ENCODE data around the gene FCER2. TPM values are rescaled to one million over a fixed set of nuclear protein-coding genes. Genes with fewer than 3 reads are reported as not detected.

The FCER2 gene
- total RNA-seq, 1 donor from 2014 or later: 0.30 TPM

DNA sequence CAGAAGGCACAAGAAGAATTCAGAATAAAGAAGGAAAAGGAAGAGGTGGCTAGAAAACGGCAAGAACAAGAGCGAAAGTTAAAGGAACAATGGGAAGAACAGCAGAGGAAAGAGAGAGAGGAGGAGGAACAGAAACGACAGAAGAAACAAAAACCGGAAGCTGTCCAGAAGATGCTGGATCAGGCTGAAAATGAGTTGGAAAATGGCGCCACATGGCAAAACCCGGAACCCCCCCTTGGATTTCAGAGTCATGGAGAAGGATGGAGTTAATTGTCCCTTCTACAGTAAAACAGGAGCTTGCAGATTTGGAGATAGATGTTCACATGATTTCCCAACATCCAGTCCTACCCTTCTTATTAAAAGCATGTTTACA, 38.7 kb upstream of the FCER2 start:
- intact Hi-C loops (cut with micrococcal nuclease): no loop called here

GRCh38 chr19:7739801-7740681, 38.1 kb upstream of the FCER2 start:
- Histone ChIP-seq H3K36me3 (no peaks in the 10 kb centered on the region), H3K27me3 (ENCODE audit: low read depth) (peaks cover 33% of the 10 kb centered on the region), H3K9me3 (replicated peaks) (no peaks in the 10 kb centered on the region), H3K27ac (replicated peaks) (peak overlapping the region; percentile 19), H3K4me1 (no peaks in the 10 kb centered on the region), H3K4me3 (no peak overlapping the region)
- DNase-seq: no peak
- TF ChIP-seq, protein P1, sequence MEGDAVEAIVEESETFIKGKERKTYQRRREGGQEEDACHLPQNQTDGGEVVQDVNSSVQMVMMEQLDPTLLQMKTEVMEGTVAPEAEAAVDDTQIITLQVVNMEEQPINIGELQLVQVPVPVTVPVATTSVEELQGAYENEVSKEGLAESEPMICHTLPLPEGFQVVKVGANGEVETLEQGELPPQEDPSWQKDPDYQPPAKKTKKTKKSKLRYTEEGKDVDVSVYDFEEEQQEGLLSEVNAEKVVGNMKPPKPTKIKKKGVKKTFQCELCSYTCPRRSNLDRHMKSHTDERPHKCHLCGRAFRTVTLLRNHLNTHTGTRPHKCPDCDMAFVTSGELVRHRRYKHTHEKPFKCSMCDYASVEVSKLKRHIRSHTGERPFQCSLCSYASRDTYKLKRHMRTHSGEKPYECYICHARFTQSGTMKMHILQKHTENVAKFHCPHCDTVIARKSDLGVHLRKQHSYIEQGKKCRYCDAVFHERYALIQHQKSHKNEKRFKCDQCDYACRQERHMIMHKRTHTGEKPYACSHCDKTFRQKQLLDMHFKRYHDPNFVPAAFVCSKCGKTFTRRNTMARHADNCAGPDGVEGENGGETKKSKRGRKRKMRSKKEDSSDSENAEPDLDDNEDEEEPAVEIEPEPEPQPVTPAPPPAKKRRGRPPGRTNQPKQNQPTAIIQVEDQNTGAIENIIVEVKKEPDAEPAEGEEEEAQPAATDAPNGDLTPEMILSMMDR (IDR thresholded peaks at IDR 0.05; ENCODE audit: borderline replicate concordance): no peak
- intact Hi-C loops (cut with micrococcal nuclease): no loop called here

More for the DNA sequence above, 38.7 kb upstream of the FCER2 start:
- TF ChIP-seq, protein P1 (IDR thresholded peaks at IDR 0.05; ENCODE audit: borderline replicate concordance): no peak
- Histone ChIP-seq H3K4me1 (no peaks in the 10 kb centered on the region), H3K36me3 (no peaks in the 10 kb centered on the region), H3K27ac (replicated peaks) (peak overlapping the region; percentile 19), H3K4me3 (no peak overlapping the region), H3K9me3 (replicated peaks) (no peaks in the 10 kb centered on the region), H3K27me3 (ENCODE audit: low read depth) (peaks cover 34% of the 10 kb centered on the region)
- no peak for DNase-seq

DNA sequence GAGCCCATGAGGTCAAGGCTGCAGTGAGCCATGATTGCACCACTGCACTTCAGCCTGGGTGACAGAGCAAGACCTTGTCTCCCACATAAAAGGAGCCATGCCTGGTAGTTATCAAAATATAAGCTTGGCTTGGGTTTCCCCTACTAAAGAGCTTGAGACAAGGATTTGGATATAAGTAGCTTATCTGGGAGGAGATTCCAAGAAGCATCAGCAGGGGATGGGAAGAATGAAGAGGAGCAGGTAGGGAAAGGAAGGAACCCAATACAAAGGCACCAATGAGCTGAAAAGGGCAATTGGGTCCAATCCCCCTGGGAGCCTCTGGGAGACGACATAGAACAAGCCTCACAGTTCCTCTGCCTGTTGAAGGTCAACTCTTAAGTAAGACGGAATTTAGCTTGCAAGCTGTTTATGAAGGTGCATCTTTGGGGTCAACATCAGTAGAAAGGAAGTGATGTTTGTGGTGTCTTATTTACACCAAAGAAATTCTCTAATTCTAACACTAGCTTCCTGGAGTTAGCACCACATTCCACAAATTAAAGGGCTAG, 37.4 kb upstream of the FCER2 start:
- Histone ChIP-seq H3K36me3 (no peaks in the 10 kb centered on the region), H3K9me3 (replicated peaks) (no peaks in the 10 kb centered on the region), H3K4me1 (no peaks in the 10 kb centered on the region), H3K27me3 (ENCODE audit: low read depth) (peaks cover 28% of the 10 kb centered on the region), H3K4me3 (no peak overlapping the region), H3K27ac (replicated peaks) (no peak overlapping the region)
- intact Hi-C loops (cut with micrococcal nuclease): no loop called here
- no peak for DNase-seq
- TF ChIP-seq, protein P1 (IDR thresholded peaks at IDR 0.05; ENCODE audit: borderline replicate concordance): no peak

DNA sequence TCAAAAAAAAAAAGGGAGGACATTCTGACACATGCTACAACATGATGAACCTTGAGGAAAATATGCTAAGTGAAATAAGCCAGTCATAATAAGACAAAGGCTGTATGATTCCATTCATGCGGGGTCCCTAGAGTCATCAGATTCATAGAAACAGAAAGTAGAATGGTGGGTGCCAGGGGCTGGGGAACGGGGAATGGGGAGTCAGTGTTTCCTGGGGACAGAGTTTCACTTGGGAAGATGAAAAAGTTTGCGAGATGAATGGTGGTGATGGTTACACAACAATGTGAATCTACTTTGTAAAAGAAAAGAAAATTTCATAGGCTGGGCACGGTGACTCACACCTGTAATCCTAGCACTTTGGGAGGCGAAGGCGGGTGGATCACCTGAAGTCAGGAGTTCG, 36.1 kb upstream of the FCER2 start:
- Histone ChIP-seq H3K4me1 (no peaks in the 10 kb centered on the region), H3K4me3 (no peak overlapping the region), H3K9me3 (replicated peaks) (no peaks in the 10 kb centered on the region), H3K27ac (replicated peaks) (no peak overlapping the region), H3K27me3 (ENCODE audit: low read depth) (peaks cover 30% of the 10 kb centered on the region), H3K36me3 (no peaks in the 10 kb centered on the region)
- intact Hi-C loops (cut with micrococcal nuclease): no loop called here
- DNase-seq: no peak
- TF ChIP-seq, protein P1 (IDR thresholded peaks at IDR 0.05; ENCODE audit: borderline replicate concordance): no peak

DNA sequence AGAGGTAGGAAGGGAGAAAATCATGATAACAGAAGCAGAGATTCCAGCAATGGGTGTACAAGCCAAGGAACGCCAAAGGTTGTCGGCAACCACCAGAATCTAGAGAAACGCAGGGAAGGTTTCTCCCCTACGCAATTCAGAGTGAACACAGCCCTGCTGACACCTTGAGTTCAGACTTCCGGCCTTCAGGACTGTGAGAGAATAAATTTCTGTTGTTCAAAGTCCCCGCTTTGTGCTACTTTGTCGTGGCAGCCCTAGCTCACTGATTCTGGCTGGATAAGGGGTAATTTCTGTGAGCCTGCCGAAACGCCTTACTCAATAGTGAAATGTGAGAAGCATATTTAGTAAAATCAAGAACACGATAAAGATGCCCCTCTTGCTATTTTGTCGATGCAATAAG, 35.3 kb upstream of the FCER2 start:
- DNase-seq: no peak
- TF ChIP-seq, protein P1 (IDR thresholded peaks at IDR 0.05; ENCODE audit: borderline replicate concordance): no peak
- no peak overlapping the region for H3K4me3 ChIP-seq
- intact Hi-C loops (cut with micrococcal nuclease): no loop called here
- H3K27ac ChIP-seq (replicated peaks): no peak overlapping the region
- no peaks in the 10 kb centered on the region for H3K4me1 ChIP-seq
- no peaks in the 10 kb centered on the region for H3K9me3 ChIP-seq (replicated peaks)
- H3K36me3 ChIP-seq: no peaks in the 10 kb centered on the region
- H3K27me3 ChIP-seq (ENCODE audit: low read depth): peaks cover 37% of the 10 kb centered on the region
